WI38 (cell line): Measurements from ENCODE around the gene EIF2D.

Experiments
- H3K4me3 ChIP-seq: 2 replicates; pipeline ENCODE4 v1.5.1; 2011; ENCODE audit warnings: low read depth, mild to moderate bottlenecking, control low read depth, low read length
- TF ChIP-seq, protein P1 (sequence below): IDR thresholded peaks from 2 replicates; pipeline ENCODE4 v1.5.1; 2012; ENCODE audit warnings: low read depth, mild to moderate bottlenecking, control low read depth, low read length

EIF2D gene

DNA sequence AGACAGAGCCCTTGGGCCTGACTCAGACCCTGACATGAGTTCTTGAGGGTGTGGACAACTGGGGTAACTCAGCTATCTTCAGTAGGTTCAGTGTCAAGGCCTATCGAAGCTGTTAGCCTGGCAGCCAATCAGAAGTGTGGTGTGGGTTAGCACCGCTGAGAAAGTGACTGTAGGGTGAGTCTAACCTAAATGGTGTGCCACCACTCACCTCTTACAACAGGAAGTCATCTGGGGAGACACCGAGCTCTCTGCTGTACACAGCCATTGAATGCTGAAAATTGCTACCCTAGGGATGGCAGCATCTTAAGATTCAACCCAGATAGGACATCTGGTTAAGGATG lies 60.3 kb downstream of the EIF2D start:
- TF ChIP-seq, protein P1, sequence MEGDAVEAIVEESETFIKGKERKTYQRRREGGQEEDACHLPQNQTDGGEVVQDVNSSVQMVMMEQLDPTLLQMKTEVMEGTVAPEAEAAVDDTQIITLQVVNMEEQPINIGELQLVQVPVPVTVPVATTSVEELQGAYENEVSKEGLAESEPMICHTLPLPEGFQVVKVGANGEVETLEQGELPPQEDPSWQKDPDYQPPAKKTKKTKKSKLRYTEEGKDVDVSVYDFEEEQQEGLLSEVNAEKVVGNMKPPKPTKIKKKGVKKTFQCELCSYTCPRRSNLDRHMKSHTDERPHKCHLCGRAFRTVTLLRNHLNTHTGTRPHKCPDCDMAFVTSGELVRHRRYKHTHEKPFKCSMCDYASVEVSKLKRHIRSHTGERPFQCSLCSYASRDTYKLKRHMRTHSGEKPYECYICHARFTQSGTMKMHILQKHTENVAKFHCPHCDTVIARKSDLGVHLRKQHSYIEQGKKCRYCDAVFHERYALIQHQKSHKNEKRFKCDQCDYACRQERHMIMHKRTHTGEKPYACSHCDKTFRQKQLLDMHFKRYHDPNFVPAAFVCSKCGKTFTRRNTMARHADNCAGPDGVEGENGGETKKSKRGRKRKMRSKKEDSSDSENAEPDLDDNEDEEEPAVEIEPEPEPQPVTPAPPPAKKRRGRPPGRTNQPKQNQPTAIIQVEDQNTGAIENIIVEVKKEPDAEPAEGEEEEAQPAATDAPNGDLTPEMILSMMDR, result no peak
- H3K4me3 ChIP-seq, result no peak overlapping the region

DNA sequence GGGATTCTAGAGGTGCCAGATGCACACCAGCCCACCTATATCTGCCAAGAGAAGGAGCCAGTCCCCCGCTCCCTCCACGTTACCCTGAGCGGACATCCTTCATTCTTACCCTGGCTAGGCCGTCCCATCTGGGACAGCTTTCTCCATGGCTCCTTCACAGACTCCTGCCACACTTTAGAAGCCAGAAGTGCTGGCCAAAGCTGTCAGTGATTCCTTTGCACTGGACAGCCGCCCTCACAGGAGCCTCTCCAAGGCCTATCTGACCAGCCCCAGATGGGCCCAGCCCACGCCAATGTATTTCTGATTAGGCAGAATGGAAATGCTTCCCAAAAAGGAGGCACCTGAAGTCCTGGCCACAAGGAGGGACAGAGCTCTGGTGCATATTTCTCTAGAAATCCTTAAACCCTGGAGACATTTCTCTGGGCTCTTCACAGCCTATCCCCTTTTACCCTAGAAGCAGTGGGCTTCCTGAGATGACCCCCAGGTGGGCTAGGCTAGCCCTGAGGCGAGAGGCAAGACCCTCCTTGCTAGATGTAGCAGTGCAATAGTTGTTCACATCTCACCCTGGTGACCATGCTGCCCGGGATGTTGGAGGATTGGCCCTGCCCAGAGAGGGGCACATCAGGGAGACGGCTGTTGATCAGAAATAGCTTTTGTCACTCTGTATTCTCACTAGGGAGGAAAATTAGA lies 60.8 kb downstream of the EIF2D start:
- no peak overlapping the region for H3K4me3 ChIP-seq
- TF ChIP-seq, protein P1, result no peak

DNA sequence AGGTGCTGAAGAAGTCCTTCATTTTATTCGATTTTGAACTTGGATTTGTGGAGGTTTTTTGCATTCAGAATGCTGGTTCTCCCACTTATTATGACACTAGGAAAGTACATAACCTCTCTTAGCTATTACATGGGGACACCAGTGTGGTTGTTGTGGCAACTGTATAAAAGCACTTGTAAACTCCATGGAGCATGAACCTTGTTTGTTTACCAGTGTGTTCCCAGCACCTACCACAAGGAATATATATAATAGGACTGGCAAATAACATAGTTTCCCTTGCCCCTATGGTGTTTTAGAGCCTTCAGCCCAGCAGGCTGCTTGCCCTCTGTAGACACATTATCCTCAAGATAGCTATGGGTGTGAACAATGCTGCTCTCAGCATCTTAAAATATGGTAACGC lies 61.8 kb downstream of the EIF2D start:
- no peak overlapping the region for H3K4me3 ChIP-seq
- TF ChIP-seq, protein P1, result no peak

DNA sequence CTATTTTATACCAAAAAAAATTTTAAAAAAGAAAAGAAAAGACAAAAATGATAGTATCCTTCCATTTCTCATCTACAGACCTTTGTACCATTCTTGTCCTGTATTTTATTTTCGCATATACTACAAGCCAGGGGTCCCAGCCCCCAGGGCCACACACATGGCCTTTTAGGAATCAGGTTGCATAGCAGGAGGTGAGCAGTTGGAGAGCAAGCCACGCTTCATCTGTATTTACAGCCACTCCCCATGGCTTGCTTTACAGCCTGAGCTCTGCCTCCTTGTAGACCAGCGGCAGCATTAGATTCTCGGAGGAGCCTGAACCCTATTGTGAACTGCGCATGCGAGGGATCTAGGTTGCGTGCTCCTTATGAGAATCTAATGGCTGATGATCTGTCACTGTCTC lies 65.2 kb downstream of the EIF2D start:
- TF ChIP-seq, protein P1, result no peak
- H3K4me3 ChIP-seq, result no peak overlapping the region

DNA sequence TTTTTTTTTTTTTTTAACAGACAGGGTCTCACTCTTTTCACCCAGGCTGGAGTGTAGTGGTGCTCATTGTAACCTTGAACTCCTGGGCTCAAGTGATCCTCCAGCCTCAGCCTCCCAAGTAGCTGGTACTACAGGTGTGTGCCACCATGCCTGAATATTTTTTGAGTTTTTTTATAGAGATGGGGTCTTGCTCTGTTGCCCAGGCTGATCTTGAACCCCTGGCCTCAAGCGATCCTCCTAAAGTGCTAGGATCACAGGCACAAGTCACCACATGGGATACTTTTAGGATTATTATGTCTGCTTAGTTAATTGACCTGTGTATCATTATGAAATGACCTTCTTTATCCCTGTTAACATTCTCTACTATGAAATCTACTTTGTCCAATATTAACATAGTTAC lies 66.9 kb downstream of the EIF2D start:
- TF ChIP-seq, protein P1, result no peak
- H3K4me3 ChIP-seq, result no peak overlapping the region

DNA sequence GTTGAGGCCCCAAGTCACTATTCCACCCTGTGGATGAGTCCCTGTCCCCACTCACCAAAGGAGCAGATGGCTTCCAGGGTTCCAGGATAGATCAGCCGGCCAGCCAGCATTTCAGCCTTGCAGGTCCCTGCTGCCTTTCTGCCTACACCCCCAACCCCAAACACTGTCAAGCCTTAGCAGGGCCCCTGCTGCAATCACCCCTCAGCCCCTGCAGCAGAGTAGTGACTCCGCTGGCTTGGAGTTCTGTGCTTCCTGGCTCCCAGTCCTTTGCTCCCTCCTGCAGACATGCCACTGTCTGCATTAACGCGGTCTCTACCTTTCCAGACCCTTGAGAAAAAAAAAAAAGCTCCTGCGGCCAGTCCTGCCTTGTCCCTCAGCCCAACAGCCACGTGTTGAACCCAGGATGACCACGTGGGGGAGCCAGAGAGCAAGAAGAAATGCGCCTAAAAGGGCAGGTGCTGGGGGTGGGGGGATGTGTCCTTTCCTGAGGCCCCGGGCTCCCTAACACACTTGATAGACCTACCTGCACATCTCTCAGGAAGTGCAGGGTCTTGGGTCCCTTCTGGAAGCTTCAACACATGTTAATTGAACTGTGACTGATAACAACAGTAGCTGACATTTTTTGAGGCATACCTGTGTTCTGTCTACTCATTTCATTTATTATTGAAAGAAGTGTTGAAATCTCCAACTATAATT lies 67.6 kb downstream of the EIF2D start:
- TF ChIP-seq, protein P1, result peak; percentile 91

More for the DNA sequence above, 67.6 kb downstream of the EIF2D start:
- no peak overlapping the region for H3K4me3 ChIP-seq
